ENCODE data around the gene TMC4. TPM values are rescaled to one million over a fixed set of nuclear protein-coding genes. Genes with fewer than 3 reads are reported as not detected.

Gene TMC4
- total and polyA plus RNA-seq, 2 experiments from 2014 or later: 2.3 to 7.8 TPM

DNA sequence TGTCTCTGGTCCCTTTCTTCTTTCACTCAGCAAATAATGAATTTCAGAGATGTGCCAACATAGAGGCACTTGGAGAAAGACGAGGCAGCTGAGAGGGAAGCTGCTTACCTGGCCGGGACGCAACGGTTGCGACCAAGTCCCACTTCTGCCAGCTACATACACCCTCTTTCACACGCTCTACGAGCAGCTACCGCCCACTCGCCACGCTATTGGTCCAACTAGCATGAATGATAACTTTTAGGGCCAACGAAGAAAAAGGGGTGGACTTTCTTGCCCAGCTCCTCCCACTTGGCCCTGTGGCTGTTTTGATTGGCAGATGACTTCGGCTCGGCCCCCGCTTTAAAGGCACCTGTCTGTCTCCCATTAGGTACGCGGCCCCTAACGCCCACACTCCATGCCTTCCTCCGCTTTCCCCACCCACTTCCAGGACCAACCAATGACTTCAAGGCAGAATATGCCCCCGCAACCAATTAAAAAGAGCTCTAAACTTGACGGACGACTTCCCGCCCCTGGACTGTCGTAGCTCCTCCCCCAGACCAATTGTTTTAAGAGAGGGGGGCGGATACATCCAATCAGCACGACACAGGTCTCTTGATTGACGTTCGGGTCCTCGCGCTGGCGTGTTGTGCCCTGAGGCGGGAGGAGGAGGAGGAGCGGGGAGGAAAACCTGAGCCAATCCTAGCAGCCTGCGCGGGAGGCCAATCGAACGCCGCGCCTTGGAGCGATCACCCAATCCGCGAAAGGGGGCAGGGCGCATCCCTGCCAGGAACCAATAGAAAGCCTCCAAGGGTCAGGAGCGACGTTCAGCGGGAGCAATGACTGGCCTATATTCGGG is 35.9 kb downstream of the TMC4 start:
- Mint-ChIP-seq H3K4me1 (peaks cover 33% of the 10 kb centered on the region), H3K4me3 (peak overlapping the region; percentile 86), H3K27ac (peak overlapping the region; percentile 93), H3K27me3 (ENCODE audit: insufficient read depth, low read depth, poor library complexity) (peaks cover 21% of the 10 kb centered on the region), H3K36me3 (ENCODE audit: low read depth) (peaks cover 28% of the 10 kb centered on the region), H3K9me3 (peaks cover 7% of the 10 kb centered on the region)
- peaks cover 7% of the 10 kb centered on the region for H3K4me1 ChIP-seq (ENCODE audit: insufficient read depth)
- H3K27me3 ChIP-seq (ENCODE audit: insufficient read depth): no peaks in the 10 kb centered on the region
- H3F3A ChIP-seq (replicated peaks; ENCODE audit: low read depth): peaks cover 16% of the 10 kb centered on the region
- DNase-seq (ENCODE audit: low spot score): peak; percentile 100
- H2AFZ ChIP-seq: 0 out of 2 replicates have a peak overlapping the region, but pooled peaks have one; percentile 0
- H3K9me2 ChIP-seq (ENCODE audit: insufficient read depth): no peaks in the 10 kb centered on the region
- peaks cover 35% of the 10 kb centered on the region for H4K20me1 ChIP-seq (replicated peaks; ENCODE audit: insufficient read depth)
- H3K4me3 ChIP-seq: peak overlapping the region; percentile 87
- peak overlapping the region; percentile 93 for H3K4me2 ChIP-seq
- no peaks in the 10 kb centered on the region; the same call in 1 of the 2 replicates for H3K36me3 ChIP-seq (ENCODE audit: insufficient read depth)
- TF ChIP-seq ZNF331 (CRISPR knock-in tag; IDR thresholded peaks at IDR 0.05; ENCODE audit: low read depth) (no peak), JUNB (IDR thresholded peaks at IDR 0.05; ENCODE audit: unreplicated experiment) (no peak), CTCF (conservative IDR thresholded peaks at IDR 0.05; ENCODE audit: low read depth in 2 of 2) (no peak), ZNF114 (CRISPR knock-in tag; IDR thresholded peaks at IDR 0.05) (no peak), NANOG (IDR thresholded peaks at IDR 0.05; ENCODE audit: borderline replicate concordance) (no peak), REST (IDR thresholded peaks at IDR 0.05; ENCODE audit: unreplicated experiment) (no peak), POLR2AphosphoS5 (IDR thresholded peaks at IDR 0.05; ENCODE audit: low read depth) (peak; percentile 94), CREB1 (CRISPR knock-in tag; IDR thresholded peaks at IDR 0.05; ENCODE audit: low read depth) (peak; percentile 64; the same call in 1 of the 2 replicates)
- TF ChIP-seq, protein P1, sequence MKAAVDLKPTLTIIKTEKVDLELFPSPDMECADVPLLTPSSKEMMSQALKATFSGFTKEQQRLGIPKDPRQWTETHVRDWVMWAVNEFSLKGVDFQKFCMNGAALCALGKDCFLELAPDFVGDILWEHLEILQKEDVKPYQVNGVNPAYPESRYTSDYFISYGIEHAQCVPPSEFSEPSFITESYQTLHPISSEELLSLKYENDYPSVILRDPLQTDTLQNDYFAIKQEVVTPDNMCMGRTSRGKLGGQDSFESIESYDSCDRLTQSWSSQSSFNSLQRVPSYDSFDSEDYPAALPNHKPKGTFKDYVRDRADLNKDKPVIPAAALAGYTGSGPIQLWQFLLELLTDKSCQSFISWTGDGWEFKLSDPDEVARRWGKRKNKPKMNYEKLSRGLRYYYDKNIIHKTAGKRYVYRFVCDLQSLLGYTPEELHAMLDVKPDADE (IDR thresholded peaks at IDR 0.05): no peak
- TF ChIP-seq, protein P2, sequence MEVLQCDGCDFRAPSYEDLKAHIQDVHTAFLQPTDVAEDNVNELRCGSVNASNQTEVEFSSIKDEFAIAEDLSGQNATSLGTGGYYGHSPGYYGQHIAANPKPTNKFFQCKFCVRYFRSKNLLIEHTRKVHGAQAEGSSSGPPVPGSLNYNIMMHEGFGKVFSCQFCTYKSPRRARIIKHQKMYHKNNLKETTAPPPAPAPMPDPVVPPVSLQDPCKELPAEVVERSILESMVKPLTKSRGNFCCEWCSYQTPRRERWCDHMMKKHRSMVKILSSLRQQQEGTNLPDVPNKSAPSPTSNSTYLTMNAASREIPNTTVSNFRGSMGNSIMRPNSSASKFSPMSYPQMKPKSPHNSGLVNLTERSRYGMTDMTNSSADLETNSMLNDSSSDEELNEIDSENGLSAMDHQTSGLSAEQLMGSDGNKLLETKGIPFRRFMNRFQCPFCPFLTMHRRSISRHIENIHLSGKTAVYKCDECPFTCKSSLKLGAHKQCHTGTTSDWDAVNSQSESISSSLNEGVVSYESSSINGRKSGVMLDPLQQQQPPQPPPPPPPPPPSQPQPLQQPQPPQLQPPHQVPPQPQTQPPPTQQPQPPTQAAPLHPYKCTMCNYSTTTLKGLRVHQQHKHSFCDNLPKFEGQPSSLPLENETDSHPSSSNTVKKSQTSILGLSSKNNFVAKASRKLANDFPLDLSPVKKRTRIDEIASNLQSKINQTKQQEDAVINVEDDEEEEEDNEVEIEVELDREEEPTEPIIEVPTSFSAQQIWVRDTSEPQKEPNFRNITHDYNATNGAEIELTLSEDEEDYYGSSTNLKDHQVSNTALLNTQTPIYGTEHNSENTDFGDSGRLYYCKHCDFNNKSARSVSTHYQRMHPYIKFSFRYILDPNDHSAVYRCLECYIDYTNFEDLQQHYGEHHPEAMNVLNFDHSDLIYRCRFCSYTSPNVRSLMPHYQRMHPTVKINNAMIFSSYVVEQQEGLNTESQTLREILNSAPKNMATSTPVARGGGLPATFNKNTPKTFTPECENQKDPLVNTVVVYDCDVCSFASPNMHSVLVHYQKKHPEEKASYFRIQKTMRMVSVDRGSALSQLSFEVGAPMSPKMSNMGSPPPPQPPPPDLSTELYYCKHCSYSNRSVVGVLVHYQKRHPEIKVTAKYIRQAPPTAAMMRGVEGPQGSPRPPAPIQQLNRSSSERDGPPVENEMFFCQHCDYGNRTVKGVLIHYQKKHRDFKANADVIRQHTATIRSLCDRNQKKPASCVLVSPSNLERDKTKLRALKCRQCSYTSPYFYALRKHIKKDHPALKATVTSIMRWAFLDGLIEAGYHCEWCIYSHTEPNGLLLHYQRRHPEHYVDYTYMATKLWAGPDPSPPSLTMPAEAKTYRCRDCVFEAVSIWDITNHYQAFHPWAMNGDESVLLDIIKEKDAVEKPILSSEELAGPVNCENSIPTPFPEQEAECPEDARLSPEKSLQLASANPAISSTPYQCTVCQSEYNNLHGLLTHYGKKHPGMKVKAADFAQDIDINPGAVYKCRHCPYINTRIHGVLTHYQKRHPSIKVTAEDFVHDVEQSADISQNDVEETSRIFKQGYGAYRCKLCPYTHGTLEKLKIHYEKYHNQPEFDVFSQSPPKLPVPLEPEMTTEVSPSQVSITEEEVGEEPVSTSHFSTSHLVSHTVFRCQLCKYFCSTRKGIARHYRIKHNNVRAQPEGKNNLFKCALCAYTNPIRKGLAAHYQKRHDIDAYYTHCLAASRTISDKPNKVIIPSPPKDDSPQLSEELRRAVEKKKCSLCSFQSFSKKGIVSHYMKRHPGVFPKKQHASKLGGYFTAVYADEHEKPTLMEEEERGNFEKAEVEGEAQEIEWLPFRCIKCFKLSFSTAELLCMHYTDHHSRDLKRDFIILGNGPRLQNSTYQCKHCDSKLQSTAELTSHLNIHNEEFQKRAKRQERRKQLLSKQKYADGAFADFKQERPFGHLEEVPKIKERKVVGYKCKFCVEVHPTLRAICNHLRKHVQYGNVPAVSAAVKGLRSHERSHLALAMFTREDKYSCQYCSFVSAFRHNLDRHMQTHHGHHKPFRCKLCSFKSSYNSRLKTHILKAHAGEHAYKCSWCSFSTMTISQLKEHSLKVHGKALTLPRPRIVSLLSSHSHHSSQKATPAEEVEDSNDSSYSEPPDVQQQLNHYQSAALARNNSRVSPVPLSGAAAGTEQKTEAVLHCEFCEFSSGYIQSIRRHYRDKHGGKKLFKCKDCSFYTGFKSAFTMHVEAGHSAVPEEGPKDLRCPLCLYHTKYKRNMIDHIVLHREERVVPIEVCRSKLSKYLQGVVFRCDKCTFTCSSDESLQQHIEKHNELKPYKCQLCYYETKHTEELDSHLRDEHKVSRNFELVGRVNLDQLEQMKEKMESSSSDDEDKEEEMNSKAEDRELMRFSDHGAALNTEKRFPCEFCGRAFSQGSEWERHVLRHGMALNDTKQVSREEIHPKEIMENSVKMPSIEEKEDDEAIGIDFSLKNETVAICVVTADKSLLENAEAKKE (CRISPR knock-in tag; IDR thresholded peaks at IDR 0.05): no peak
- ATAC-seq: peak; percentile 85
- peak overlapping the region; percentile 29; the same call in 1 of the 2 replicates for H3K27ac ChIP-seq (ENCODE audit: low read depth)
- H3K79me2 ChIP-seq (replicated peaks; ENCODE audit: insufficient read depth): peaks cover 41% of the 10 kb centered on the region
